A673 (cell line): ENCODE measurements around the gene CTNNA3.

ENCODE experiments used
- CTCF ChIP-seq: fragments of 300-800, 200-600 bp; sonication (generic); conservative IDR thresholded peaks from 2 replicates; pipeline ENCODE4 v1.5.1; 2017; ENCODE audit warnings: low read depth, mild to moderate bottlenecking, antibody characterized with exemption, low read length, moderate library complexity, mixed read lengths
- EZH2 ChIP-seq: fragments of 200-600 bp; sonication (generic); IDR thresholded peaks from 2 replicates; pipeline ENCODE4 v1.6.1; 2017; ENCODE audit warnings: borderline replicate concordance, low read depth, mild to moderate bottlenecking, mixed read lengths, antibody characterized with exemption, low read length; ENCODE audit not compliant: poor library complexity, severe bottlenecking

- TF ChIP-seq CTCF = no peak
- TF ChIP-seq EZH2 = no peak
These were observed 981.3 kb downstream of the CTNNA3 start for GRCh38 chr10:66714741-66715140.
